K562 (cell line): ENCODE results near the gene VAT1L. TPM values are rescaled to one million over a fixed set of nuclear protein-coding genes. Genes with fewer than 3 reads are reported as not detected.
A peak's percentile ranks its signal among the peaks of the same experiment; 100 is the strongest.

ENCODE experiments used
- ADNP ChIP-seq: fragments of 200-800 bp; sonication (Bioruptor generic); IDR thresholded peaks from 2 replicates; pipeline ENCODE4 v1.6.1; 2016; ENCODE audit warnings: missing genetic modification characterization, missing compliant biosample characterization
- C11orf30 ChIP-seq: fragments of 450-650 bp; IDR thresholded peaks from 2 replicates; pipeline ENCODE4 v1.6.1; 2016; ENCODE audit warnings: low read depth, mild to moderate bottlenecking
- HDAC6 ChIP-seq: IDR thresholded peaks from 2 replicates; pipeline ENCODE4 v1.6.1; 2012; ENCODE audit warnings: low read depth, mild to moderate bottlenecking, control low read depth, inconsistent platforms, low read length, moderate library complexity
- HDAC8 ChIP-seq: fragments of 450-650 bp; IDR thresholded peaks from 2 replicates; pipeline ENCODE4 v1.6.1; 2016; ENCODE audit warnings: mild to moderate bottlenecking, missing genetic modification characterization, moderate library complexity, missing compliant biosample characterization
- STAG1 ChIP-seq: sonication (generic); formaldehyde crosslinking; IDR thresholded peaks from 2 replicates; pipeline ENCODE4 v1.5.0; 2020; ENCODE audit warnings: missing genetic modification reagents, borderline replicate concordance
- TARDBP ChIP-seq: fragments of 450-650 bp; IDR thresholded peaks from 2 replicates; pipeline ENCODE4 v1.6.1; 2016
- ZNF431 ChIP-seq: sonication (generic); formaldehyde crosslinking; IDR thresholded peaks from 2 replicates; pipeline ENCODE4 v1.8.0; 2022; ENCODE audit warnings: mild to moderate bottlenecking, missing genetic modification reagents
- polyA plus RNA-seq, 8 experiments: library from polyadenylated mRNA; depleted of rRNA in 4 of 8; stranded (reverse) in 5 of 8; unstranded in 3 of 8; fragments of >200 nt; fragmentation: Nextera tagmentation in 2 of 8; fragmentation: Illumina TruSeq in 1 of 8; extraction: Ambion mirVana in 2 of 8; extraction: Trizol in 1 of 8; gene quantifications; 2 replicates each; pipeline versions ENCODE4 v1.2.1 to v1.2.3, GENCODE V29; 2011 to 2014; ENCODE audit warnings: inconsistent platforms in 1 of 8, missing spikeins in 1 of 8
- total RNA-seq, 7 experiments: library from RNA; depleted of rRNA in 6 of 7; stranded (reverse); fragments of >200 nt in 6 of 7; fragmentation: Illumina TruSeq in 2 of 7; extraction: Trizol in 2 of 7; gene quantifications; 2 replicates each; pipeline versions ENCODE4 v1.2.1 to v1.2.3, GENCODE V29; 2011 to 2021; ENCODE audit warnings: low replicate concordance in 1 of 7
- TF ChIP-seq, protein P1 (sequence below), 2 experiments: fragments of 450-650 bp in 1 of 2; sonication (generic) in 1 of 2; formaldehyde crosslinking in 1 of 2; IDR thresholded peaks; 2 replicates each; pipeline versions ENCODE4 v1.7.1 to v1.9.0; 2016 to 2022; ENCODE audit warnings: inconsistent platforms in 1 of 2, mild to moderate bottlenecking in 1 of 2, missing genetic modification reagents in 1 of 2
- TF ChIP-seq, protein P2 (sequence below): fragments of 200-800 bp; sonication (Bioruptor generic); IDR thresholded peaks from 2 replicates; pipeline ENCODE4 v1.6.1; 2016; ENCODE audit warnings: missing genetic modification characterization, missing compliant biosample characterization
- TF ChIP-seq, protein P3 (sequence below): fragments of 450-650 bp; IDR thresholded peaks from 2 replicates; pipeline ENCODE4 v1.6.1; 2016; ENCODE audit warnings: missing biosample characterization, missing genetic modification characterization
- TF ChIP-seq, protein P4 (sequence below): sonication (generic); formaldehyde crosslinking; IDR thresholded peaks from 2 replicates; pipeline ENCODE4 v1.8.0; 2022; ENCODE audit warnings: missing genetic modification reagents, mild to moderate bottlenecking, moderate library complexity, borderline replicate concordance

Gene VAT1L
- total and polyA plus RNA-seq, 9 of the 15 experiments (the other 6 are each of a cell fraction or from before 2014, with no cell fraction given): 0.01 TPM; not detected in 8

DNA sequence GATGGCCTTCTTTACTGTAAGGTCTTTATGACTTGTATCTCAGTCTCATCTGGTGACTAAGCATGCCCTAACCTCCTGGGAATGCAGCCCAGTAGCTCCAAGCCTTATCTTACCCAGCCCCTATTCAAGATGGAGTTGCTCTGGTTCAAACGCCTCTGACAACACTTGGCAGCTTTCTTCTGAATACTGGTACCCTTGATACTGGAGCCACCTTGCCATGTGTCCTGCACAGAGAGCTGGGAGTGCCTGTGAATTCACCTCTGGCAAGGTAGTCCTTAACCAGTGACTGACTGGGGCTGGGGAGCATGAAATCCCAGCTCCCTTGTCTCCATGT lies 48.8 kb upstream of the VAT1L start (continued):
- TF ChIP-seq, protein P1, sequence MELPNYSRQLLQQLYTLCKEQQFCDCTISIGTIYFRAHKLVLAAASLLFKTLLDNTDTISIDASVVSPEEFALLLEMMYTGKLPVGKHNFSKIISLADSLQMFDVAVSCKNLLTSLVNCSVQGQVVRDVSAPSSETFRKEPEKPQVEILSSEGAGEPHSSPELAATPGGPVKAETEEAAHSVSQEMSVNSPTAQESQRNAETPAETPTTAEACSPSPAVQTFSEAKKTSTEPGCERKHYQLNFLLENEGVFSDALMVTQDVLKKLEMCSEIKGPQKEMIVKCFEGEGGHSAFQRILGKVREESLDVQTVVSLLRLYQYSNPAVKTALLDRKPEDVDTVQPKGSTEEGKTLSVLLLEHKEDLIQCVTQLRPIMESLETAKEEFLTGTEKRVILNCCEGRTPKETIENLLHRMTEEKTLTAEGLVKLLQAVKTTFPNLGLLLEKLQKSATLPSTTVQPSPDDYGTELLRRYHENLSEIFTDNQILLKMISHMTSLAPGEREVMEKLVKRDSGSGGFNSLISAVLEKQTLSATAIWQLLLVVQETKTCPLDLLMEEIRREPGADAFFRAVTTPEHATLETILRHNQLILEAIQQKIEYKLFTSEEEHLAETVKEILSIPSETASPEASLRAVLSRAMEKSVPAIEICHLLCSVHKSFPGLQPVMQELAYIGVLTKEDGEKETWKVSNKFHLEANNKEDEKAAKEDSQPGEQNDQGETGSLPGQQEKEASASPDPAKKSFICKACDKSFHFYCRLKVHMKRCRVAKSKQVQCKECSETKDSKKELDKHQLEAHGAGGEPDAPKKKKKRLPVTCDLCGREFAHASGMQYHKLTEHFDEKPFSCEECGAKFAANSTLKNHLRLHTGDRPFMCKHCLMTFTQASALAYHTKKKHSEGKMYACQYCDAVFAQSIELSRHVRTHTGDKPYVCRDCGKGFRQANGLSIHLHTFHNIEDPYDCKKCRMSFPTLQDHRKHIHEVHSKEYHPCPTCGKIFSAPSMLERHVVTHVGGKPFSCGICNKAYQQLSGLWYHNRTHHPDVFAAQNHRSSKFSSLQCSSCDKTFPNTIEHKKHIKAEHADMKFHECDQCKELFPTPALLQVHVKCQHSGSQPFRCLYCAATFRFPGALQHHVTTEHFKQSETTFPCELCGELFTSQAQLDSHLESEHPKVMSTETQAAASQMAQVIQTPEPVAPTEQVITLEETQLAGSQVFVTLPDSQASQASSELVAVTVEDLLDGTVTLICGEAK (IDR thresholded peaks at IDR 0.05): no peak
- TF ChIP-seq, protein P1 (CRISPR knock-in tag; IDR thresholded peaks at IDR 0.05): no peak
- TF ChIP-seq, protein P2, sequence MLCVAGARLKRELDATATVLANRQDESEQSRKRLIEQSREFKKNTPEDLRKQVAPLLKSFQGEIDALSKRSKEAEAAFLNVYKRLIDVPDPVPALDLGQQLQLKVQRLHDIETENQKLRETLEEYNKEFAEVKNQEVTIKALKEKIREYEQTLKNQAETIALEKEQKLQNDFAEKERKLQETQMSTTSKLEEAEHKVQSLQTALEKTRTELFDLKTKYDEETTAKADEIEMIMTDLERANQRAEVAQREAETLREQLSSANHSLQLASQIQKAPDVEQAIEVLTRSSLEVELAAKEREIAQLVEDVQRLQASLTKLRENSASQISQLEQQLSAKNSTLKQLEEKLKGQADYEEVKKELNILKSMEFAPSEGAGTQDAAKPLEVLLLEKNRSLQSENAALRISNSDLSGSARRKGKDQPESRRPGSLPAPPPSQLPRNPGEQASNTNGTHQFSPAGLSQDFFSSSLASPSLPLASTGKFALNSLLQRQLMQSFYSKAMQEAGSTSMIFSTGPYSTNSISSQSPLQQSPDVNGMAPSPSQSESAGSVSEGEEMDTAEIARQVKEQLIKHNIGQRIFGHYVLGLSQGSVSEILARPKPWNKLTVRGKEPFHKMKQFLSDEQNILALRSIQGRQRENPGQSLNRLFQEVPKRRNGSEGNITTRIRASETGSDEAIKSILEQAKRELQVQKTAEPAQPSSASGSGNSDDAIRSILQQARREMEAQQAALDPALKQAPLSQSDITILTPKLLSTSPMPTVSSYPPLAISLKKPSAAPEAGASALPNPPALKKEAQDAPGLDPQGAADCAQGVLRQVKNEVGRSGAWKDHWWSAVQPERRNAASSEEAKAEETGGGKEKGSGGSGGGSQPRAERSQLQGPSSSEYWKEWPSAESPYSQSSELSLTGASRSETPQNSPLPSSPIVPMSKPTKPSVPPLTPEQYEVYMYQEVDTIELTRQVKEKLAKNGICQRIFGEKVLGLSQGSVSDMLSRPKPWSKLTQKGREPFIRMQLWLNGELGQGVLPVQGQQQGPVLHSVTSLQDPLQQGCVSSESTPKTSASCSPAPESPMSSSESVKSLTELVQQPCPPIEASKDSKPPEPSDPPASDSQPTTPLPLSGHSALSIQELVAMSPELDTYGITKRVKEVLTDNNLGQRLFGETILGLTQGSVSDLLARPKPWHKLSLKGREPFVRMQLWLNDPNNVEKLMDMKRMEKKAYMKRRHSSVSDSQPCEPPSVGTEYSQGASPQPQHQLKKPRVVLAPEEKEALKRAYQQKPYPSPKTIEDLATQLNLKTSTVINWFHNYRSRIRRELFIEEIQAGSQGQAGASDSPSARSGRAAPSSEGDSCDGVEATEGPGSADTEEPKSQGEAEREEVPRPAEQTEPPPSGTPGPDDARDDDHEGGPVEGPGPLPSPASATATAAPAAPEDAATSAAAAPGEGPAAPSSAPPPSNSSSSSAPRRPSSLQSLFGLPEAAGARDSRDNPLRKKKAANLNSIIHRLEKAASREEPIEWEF: peak; percentile 95
- TF ChIP-seq, protein P3, sequence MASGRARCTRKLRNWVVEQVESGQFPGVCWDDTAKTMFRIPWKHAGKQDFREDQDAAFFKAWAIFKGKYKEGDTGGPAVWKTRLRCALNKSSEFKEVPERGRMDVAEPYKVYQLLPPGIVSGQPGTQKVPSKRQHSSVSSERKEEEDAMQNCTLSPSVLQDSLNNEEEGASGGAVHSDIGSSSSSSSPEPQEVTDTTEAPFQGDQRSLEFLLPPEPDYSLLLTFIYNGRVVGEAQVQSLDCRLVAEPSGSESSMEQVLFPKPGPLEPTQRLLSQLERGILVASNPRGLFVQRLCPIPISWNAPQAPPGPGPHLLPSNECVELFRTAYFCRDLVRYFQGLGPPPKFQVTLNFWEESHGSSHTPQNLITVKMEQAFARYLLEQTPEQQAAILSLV: peak; percentile 88
- no peak for TF ChIP-seq HDAC6
- peak; percentile 94 for TF ChIP-seq HDAC8 (tag)
- no peak for TF ChIP-seq TARDBP
- no peak for TF ChIP-seq ZNF431 (CRISPR knock-in tag)
- TF ChIP-seq ADNP (tag): no peak
- TF ChIP-seq, protein P4, sequence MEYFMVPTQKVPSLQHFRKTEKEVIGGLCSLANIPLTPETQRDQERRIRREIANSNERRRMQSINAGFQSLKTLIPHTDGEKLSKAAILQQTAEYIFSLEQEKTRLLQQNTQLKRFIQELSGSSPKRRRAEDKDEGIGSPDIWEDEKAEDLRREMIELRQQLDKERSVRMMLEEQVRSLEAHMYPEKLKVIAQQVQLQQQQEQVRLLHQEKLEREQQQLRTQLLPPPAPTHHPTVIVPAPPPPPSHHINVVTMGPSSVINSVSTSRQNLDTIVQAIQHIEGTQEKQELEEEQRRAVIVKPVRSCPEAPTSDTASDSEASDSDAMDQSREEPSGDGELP (CRISPR knock-in tag): no peak
- TF ChIP-seq C11orf30: no peak
- no peak for TF ChIP-seq STAG1 (CRISPR knock-in tag)
